Skin epidermis (tissue), 12 donors: Measurements from ENCODE around the gene PACRG.

Source experiments
- H3K27ac ChIP-seq, 21 experiments: fragments of 200-600 bp; sonication (generic) in 11 of 21; one replicate each; pipeline ENCODE4 v1.5.0; 2020; ENCODE audit warnings: mild to moderate bottlenecking in 3 of 21, inconsistent platforms in 2 of 21, moderate library complexity in 2 of 21
- H3K4me3 ChIP-seq, 7 experiments: fragments of 200-600 bp; sonication (generic) in 2 of 7; one replicate each; pipeline ENCODE4 v1.5.0; 2020; ENCODE audit warnings: inconsistent platforms in 2 of 7, mild to moderate bottlenecking in 2 of 7, moderate library complexity in 1 of 7

Gene PACRG

GRCh38 chr6:163243692-163244589 is 516.2 kb downstream of the PACRG start:
- H3K27ac ChIP-seq, result peak overlapping the region in 6 of 21 experiments; percentile 7 to 62 (median 37)
- H3K4me3 ChIP-seq, result no peak overlapping the region

DNA sequence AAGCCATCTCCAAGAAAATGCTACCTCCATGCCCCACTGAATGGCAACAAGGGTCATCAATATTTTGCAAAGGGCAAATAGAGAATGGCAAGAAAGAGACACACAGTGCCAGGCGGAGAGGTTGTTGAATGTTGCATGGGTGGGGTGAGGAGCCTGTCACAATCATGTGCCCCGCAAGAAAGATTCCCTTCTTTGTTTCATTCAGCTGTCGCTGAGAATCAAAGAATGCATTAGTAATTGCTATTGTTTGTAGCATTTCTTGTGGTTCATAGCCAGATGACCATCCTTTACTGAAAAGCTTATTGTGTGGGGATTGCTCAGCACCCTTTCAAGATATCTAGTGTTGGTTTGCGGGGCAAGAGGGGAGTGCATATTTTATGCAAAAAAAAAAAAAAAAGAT is 520.3 kb downstream of the PACRG start:
- no peak overlapping the region for H3K27ac ChIP-seq

GRCh38 chr6:163249651-163250101 is 521.9 kb downstream of the PACRG start:
- peak overlapping the region in 1 of 21 experiments; percentile 24 for H3K27ac ChIP-seq

More for the DNA sequence above, 520.3 kb downstream of the PACRG start:
- no peak overlapping the region for H3K4me3 ChIP-seq

DNA sequence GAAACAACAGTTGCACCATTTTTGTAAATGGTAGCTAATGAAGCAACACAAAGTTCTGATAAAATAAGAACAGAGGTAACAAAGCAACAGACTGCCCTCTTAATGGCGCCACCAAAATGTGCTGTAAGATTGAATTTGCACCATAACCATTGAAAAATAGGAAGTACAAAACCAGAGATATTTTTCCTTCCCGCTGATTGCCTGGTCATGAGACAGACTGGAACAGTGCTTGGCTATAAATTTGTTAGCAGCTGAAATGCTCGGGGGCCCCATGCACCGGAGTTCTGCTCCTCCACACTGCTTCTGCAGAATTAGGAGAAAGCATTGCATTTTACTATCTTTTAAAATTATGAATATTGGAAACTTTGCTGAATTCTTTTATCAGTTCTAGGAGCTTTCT is 522.3 kb downstream of the PACRG start:
- H3K4me3 ChIP-seq, result no peak overlapping the region
- H3K27ac ChIP-seq, result no peak overlapping the region

More at GRCh38 chr6:163249651-163250101, 521.9 kb downstream of the PACRG start:
- no peak overlapping the region for H3K4me3 ChIP-seq

GRCh38 chr6:163252061-163252591 is 524.4 kb downstream of the PACRG start:
- Histone ChIP-seq H3K4me3 (no peak overlapping the region), H3K27ac (no peak overlapping the region)

DNA sequence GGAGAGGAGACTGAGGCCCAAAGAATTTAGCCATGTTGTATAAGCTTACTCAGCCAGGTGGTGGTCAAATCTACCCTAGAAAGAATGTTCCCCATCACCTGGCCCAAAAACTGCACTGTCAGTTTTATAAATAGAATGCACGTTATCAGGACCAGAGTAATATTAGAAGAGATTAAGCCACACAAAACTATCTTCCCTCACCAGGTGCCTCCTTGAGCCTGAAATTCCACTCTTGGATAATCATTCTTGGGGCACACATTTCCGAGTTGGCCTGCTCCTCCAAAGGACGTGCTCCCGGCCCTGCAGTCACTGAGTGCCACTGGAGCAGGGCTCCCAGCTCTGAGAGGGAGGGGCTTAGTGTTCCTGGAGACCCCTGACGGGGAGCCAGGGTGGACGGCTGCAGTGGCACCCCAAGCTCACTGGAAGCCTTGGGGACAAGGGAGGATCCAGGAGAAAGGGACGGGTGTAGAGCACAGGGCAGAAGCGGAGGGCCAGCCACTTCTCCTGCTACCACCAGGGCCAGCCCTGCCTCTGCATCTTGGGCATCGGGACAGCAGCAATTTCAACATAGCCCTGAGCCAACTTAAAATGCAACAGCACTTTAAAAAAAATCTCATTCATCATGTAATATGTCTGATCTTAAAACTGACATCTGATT is 525.9 kb downstream of the PACRG start:
- Histone ChIP-seq H3K4me3 (no peak overlapping the region), H3K27ac (no peak overlapping the region)

DNA sequence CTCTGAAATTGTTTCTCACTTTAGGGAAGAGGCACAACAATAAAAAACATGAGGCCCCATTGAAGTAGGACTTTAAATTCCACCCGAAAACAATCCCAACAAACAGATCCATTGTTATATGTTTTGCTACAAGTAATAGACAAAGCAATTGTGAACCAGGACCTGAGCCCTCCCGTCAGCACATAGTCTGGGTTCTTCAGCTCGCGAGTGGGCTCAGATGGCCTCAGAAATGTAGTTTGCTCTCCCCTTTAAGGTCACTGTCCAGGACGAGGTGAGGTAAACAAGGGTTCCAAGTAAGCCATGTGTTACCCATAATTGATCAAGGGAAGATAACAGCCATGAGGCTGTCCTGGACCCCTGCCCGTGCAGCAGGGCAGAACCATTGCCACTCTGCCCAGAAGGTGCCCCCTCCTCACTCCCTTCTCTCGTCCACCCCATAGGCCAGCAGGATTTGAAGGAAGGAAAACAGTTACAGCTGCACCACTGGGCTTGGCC is 526.6 kb downstream of the PACRG start:
- H3K27ac ChIP-seq, result no peak overlapping the region
- H3K4me3 ChIP-seq, result no peak overlapping the region

DNA sequence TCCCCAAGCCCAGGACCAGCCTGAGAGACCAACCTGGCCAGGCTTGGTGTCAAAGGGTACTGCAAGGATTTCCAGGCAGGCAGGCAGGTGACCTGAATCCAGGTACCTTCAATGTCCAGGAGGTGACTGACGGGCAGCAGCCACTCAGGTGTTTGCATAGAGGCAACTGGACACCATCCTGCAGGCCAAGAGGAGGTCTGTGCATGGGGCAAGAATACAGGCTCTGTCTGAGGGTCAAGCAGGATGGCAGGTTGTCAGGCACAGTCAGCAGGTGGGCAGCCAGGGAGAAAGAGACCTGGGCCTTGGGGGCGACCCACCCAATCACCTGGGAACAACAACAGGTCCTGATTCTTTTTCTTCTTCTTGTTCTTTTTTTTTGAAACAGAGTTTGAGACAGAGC is 527.5 kb downstream of the PACRG start:
- H3K4me3 ChIP-seq, result no peak overlapping the region
- no peak overlapping the region for H3K27ac ChIP-seq

DNA sequence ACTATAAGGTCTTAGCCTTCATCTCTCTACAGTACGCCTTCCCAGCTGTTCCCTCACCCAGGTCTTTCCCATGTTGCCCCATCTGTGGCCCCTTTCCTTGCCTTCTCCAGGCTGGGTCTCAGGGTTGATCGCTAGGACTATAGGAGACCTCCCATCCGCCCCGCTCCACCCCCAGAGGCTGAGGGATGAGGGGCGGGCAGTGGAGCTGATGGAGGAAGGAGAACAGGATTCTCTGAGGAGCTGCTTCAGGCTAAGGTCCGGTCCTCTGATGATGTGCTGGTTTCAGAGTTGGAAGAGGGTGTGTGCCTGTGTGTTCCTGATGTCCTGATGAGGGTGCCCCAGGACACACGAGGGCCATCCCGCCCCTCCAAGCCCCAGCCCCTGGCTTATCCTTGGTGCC is 531.9 kb downstream of the PACRG start:
- Histone ChIP-seq H3K27ac (no peak overlapping the region), H3K4me3 (peak overlapping the region in 1 of 7 experiments; percentile 10)

DNA sequence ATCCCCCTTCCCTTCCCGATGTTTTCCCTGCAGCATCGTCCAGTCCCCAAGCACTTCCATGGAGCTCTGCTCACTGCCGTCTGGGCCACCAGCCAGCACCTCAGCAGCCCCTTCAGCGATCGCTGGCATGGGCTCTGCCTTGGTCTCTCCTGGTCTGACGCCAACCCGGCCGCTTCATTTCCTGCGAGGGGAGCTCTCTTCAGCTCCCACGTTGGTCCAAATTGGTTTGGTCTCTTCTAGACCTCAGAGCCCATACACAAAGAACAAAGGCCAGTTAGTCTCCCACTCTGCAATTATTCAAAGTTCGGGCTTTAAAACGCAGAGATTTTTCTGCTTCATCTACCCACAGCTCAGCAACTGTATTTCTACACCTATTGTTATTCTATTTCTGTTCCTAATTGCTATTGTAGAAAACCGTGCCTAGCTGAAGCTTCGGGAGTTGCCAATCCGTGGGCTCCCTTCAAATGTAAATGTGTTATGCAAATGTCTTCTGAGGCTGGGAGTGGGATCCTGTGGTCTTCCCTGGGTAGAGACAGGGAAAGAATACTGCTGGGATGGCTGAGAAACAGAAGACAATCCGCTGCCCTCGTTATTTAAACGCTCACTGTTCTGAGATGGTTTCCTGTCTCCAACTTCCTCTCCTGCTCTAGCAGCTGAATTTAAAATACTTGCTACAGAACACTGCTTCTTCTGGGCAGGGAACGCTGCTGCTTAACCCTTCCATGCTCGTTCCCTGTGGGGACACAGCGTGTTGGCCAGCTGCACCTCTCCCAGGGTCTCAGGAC is 532.5 kb downstream of the PACRG start:
- Histone ChIP-seq H3K27ac (peak overlapping the region in 1 of 21 experiments; percentile 23), H3K4me3 (peak overlapping the region in 1 of 7 experiments; percentile 10)

DNA sequence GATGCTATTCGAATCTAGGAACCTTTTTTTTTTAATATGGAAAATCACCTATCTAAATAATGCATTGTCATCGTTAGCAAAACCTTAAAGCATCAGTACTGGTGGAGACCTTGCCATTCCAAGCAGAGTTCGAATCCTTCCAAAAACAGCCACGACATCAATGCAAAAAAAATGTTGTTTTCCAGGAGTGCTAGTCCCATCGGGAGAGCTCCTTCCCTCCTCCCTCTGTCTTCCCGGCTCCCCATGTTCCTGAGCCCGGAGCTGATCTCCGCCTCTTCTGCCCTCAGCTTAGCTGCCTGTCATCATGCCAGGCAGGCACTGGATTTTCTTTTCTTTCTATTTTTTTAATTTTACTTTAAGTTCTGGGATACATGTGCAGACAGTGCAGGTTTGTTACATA is 533.1 kb downstream of the PACRG start:
- peak overlapping the region in 1 of 7 experiments; percentile 10 for H3K4me3 ChIP-seq

GRCh38 chr6:163261361-163261760 is 533.6 kb downstream of the PACRG start:
- no peak overlapping the region for H3K4me3 ChIP-seq
- no peak overlapping the region for H3K27ac ChIP-seq

More for the DNA sequence above, 533.1 kb downstream of the PACRG start:
- H3K27ac ChIP-seq, result peak overlapping the region in 1 of 21 experiments; percentile 23

DNA sequence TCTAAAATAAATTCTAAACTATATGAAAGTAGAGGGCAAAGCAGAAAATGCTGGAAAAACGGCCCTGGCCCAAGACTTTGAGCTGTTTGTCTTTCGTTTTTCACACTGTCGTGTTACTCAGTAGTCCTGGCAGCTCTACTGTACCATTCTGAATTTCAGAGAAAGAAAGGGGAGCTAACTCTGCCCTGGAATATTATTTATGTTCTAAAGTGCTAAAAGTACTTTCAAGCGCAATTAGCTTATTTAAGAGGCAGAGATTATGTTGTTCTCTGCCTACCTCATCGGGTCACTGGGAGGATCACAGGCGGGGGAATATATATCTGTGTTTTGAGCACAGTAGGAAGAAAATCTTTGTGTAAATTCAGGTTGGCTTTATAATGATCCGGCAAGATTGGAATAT is 534.3 kb downstream of the PACRG start:
- Histone ChIP-seq H3K4me3 (no peak overlapping the region), H3K27ac (no peak overlapping the region)

DNA sequence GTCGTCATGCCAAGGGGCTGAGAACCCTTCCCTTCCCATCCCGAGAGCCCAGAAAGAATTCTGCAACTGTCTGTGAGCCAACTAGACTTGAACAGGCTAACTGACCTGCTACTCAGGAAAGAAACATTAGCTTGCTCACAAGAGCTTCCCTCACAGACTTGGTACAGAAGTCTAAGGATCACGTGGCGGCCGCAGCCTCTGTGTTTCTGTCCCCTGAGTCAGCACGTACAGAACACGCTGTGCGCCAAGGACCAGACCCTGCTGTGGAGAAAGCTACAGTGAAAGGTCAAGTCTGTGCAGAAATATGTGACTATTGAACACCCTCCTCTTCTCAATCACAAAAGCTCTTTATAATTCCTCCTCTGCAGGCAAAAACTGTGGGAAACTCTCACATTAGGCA is 535.4 kb downstream of the PACRG start:
- H3K27ac ChIP-seq, result no peak overlapping the region
- H3K4me3 ChIP-seq, result no peak overlapping the region

DNA sequence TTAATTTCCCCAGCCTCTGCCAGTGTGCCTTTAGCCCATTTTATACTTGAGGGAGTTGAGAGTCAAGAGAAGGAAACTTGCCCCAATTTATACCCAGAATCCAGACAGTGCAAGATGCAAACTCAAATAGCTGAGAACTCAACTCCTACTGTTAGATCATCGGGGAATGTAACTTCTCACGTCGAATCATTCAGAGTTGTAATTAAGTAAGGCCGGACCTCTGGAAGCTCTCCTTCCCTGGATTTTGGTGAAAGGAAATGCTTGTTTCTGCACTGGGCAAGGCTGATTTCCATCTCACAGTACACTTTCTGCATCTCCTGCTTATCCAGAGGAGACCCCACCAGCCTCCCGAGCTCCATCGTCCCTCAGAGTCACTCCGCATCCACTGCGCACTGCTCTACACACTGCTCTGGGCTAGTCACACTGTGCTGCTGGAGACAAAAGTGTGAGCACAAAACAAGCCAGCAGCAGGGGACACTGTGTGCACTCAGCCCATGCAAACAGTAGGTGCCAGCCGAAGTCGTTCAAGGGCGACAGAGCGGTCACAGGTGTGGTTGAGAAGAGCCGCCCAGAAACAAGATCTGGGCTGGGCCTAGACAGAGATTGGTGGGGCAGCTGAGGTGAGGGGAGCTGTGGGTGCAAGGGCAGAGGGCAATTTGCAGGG is 536.4 kb downstream of the PACRG start:
- Histone ChIP-seq H3K4me3 (no peak overlapping the region), H3K27ac (peak overlapping the region in 1 of 21 experiments; percentile 9)

- Histone ChIP-seq H3K4me3 (no peak overlapping the region), H3K27ac (peak overlapping the region in 1 of 21 experiments; percentile 9)
Measured at GRCh38 chr6:163264662-163265035, 536.9 kb downstream of the PACRG start.

DNA sequence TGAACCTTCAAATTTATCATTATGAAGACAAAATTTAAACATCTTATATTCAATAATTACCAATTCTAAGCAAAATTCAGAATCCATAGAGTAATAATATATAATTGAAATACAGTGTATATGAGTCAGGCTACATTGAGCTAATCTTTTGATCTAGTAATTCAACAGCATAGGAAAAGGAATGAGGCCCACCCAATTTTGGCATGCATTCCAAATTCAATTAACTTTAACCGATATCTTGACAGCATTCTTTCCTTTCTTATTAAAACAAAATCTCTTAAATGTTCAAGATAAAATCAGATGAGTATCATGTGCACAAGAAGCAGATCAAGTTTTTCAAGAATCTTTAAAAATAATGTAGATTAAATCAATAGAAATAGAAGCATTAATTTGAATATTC is 553.9 kb downstream of the PACRG start:
- no peak overlapping the region for H3K27ac ChIP-seq
- no peak overlapping the region for H3K4me3 ChIP-seq

GRCh38 chr6:163282672-163283071 is 554.9 kb downstream of the PACRG start:
- H3K27ac ChIP-seq, result no peak overlapping the region
- H3K4me3 ChIP-seq, result no peak overlapping the region

GRCh38 chr6:163284151-163284550 is 556.4 kb downstream of the PACRG start:
- H3K4me3 ChIP-seq, result no peak overlapping the region
- H3K27ac ChIP-seq, result no peak overlapping the region
